Panc1 (cell line): ENCODE measurements around the gene CPNE6.

Experiments
- POLR2AphosphoS5 ChIP-seq: IDR thresholded peaks from 2 replicates; pipeline ENCODE4 v1.6.1; 2012; ENCODE audit warnings: mild to moderate bottlenecking, low read depth, low read length, moderate library complexity
- SIN3A ChIP-seq: IDR thresholded peaks from 2 replicates; pipeline ENCODE4 v1.6.1; 2012; ENCODE audit warnings: low read depth, mild to moderate bottlenecking, low read length, moderate library complexity, borderline replicate concordance; ENCODE audit not compliant: insufficient read depth
- TF ChIP-seq, protein P1 (sequence below): fragments of 450-650 bp; IDR thresholded peaks from 2 replicates; pipeline ENCODE4 v1.5.1; 2017; ENCODE audit warnings: mild to moderate bottlenecking
- TF ChIP-seq, protein P2 (sequence below), 2 experiments: IDR thresholded peaks; 2 replicates each; pipeline ENCODE4 v1.6.1; 2011 to 2012; ENCODE audit warnings: low read depth in 2 of 2, control low read depth in 1 of 2, low read length in 1 of 2, mild to moderate bottlenecking in 1 of 2, moderate library complexity in 1 of 2; ENCODE audit not compliant: insufficient read depth in 1 of 2

DNA sequence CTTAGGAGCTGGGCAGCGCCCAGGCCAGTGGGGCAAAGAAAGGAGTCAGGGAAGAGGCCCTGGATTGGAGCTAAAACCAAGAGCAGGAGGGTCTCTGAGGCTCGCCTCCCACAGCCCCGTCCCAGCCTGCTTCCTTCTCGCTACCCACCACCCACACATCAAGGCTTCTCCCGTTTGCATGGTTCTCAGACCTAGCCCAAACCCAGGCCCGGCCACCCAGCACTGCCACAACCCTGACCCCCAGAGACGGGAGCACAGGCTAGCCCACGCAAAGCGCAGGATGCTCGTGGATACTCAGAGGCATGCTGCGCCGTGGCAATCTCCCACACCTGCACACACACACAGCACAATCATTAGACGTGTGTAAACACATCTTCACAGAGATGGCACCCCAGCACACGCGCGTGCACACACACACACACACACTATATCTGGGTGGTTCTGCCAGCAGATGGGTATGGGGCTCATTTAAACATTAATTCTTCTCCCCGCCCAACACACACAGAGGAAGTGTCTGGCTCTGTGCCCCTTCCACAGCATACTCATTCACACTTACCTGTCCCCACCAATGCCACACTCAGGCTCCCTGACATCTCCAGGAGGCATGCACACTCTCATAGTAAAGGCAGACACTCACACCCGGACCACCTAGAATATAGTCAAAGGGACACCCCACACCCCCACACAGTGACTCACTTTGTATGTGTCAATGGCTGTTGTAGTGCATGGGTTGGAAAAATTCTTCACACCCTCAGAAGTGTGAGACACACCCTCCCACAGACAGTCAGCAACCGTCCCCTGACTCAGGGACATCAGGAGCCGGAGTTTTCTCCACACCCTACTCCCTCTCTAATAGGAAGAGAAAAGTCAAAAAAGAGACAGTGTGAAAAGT lies 18.5 kb upstream of the CPNE6 start:
- TF ChIP-seq, protein P1, sequence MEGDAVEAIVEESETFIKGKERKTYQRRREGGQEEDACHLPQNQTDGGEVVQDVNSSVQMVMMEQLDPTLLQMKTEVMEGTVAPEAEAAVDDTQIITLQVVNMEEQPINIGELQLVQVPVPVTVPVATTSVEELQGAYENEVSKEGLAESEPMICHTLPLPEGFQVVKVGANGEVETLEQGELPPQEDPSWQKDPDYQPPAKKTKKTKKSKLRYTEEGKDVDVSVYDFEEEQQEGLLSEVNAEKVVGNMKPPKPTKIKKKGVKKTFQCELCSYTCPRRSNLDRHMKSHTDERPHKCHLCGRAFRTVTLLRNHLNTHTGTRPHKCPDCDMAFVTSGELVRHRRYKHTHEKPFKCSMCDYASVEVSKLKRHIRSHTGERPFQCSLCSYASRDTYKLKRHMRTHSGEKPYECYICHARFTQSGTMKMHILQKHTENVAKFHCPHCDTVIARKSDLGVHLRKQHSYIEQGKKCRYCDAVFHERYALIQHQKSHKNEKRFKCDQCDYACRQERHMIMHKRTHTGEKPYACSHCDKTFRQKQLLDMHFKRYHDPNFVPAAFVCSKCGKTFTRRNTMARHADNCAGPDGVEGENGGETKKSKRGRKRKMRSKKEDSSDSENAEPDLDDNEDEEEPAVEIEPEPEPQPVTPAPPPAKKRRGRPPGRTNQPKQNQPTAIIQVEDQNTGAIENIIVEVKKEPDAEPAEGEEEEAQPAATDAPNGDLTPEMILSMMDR, result no peak
- TF ChIP-seq SIN3A (no peak), POLR2AphosphoS5 (no peak)
- TF ChIP-seq, protein P2, sequence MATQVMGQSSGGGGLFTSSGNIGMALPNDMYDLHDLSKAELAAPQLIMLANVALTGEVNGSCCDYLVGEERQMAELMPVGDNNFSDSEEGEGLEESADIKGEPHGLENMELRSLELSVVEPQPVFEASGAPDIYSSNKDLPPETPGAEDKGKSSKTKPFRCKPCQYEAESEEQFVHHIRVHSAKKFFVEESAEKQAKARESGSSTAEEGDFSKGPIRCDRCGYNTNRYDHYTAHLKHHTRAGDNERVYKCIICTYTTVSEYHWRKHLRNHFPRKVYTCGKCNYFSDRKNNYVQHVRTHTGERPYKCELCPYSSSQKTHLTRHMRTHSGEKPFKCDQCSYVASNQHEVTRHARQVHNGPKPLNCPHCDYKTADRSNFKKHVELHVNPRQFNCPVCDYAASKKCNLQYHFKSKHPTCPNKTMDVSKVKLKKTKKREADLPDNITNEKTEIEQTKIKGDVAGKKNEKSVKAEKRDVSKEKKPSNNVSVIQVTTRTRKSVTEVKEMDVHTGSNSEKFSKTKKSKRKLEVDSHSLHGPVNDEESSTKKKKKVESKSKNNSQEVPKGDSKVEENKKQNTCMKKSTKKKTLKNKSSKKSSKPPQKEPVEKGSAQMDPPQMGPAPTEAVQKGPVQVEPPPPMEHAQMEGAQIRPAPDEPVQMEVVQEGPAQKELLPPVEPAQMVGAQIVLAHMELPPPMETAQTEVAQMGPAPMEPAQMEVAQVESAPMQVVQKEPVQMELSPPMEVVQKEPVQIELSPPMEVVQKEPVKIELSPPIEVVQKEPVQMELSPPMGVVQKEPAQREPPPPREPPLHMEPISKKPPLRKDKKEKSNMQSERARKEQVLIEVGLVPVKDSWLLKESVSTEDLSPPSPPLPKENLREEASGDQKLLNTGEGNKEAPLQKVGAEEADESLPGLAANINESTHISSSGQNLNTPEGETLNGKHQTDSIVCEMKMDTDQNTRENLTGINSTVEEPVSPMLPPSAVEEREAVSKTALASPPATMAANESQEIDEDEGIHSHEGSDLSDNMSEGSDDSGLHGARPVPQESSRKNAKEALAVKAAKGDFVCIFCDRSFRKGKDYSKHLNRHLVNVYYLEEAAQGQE (IDR thresholded peaks at IDR 0.05; ENCODE audit: insufficient read depth in 1 of 2, low read depth in 2 of 2, low read length in 1 of 2), result peak in 1 of 2 experiments; percentile 6; a peak in 1 of 4 replicates
